IPS DF 6.9 (cell line): Measurements from ENCODE around the gene CAB39L.

Source experiments
- DNase-seq: peaks from one replicate; pipeline ENCODE4 v3.0.0-alpha.2; 2013; ENCODE audit warnings: low read depth, low spot score
- H3K27ac ChIP-seq: one replicate; pipeline ENCODE4 v1.5.1; 2013; ENCODE audit warnings: low read length, control low read depth
- H3K27me3 ChIP-seq: 2 replicates; pipeline ENCODE4 v1.6.1; 2013; ENCODE audit warnings: mild to moderate bottlenecking, low read length; ENCODE audit not compliant: control insufficient read depth, insufficient read depth
- H3K36me3 ChIP-seq: 2 replicates; pipeline ENCODE4 v1.6.1; 2013; ENCODE audit warnings: low read length; ENCODE audit not compliant: control insufficient read depth, insufficient read depth
- H3K4me1 ChIP-seq: 2 replicates; pipeline ENCODE4 v1.6.1; 2013; ENCODE audit warnings: low read length; ENCODE audit not compliant: control insufficient read depth, insufficient read depth
- H3K4me3 ChIP-seq: 2 replicates; pipeline ENCODE4 v1.5.1; 2013; ENCODE audit warnings: mild to moderate bottlenecking, low read length
- H3K9me3 ChIP-seq: 2 replicates; pipeline ENCODE4 v1.6.1; 2013; ENCODE audit warnings: low read length, inconsistent platforms; ENCODE audit not compliant: control insufficient read depth, insufficient read depth
- WGBS: extraction: QIAGEN DNeasy Blood & Tissue Kit; methylation state at CpG from one replicate; pipeline ENCODE4 v1.1.7; 2013; ENCODE audit warnings: mixed read lengths, missing lambda C conversion rate; ENCODE audit not compliant: insufficient read length, insufficient coverage; 5-methylcytosine and 5-hydroxymethylcytosine counted together

Gene CAB39L

DNA sequence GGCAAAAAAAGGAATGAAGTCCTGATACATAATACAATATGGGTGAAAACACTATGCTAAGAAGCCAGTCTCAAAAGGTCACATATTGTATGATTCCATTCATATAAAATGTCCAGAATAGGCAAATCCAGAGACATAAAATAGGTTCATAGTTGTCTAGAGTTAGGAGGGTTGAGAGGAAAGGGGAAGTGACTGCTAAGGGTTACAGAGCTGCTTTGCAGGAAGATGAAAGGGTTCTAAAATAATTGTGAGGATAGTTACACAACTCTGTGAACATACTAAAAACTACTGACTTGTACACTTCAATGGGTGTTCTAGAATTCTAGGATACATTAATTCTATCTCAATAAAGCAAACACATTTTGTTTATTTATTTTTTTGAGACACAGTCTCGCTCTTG is 25.7 kb downstream of the CAB39L start:
- no CpG with 5 or more reads among the region's 1 CpG for WGBS
- Histone ChIP-seq H3K36me3 (no peaks in the 10 kb centered on the region), H3K4me3 (no peak overlapping the region), H3K27me3 (peaks cover 1% of the 10 kb centered on the region; the same call in 1 of the 2 replicates), H3K9me3 (no peaks in the 10 kb centered on the region), H3K27ac (no peak overlapping the region), H3K4me1 (no peaks in the 10 kb centered on the region; the same call in 1 of the 2 replicates)
- no peak for DNase-seq

DNA sequence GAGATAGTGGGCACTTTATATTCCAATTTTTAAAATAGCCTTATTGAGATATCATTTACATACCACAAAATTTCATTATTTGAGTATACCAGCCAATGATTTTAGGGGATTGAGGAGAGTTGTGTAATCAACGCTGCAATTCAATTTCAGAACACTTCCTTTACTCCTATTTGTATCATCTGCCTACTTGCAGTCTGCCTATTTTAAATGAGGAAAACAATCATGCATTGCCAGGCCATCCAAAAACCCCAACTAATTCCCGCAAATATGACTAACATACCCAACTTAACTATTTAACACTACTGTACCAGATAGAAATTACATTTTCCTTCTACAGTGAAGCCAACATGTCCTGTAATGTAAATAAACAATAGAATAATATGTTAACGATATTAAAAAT is 26.7 kb downstream of the CAB39L start:
- Histone ChIP-seq H3K27ac (no peak overlapping the region), H3K36me3 (no peaks in the 10 kb centered on the region), H3K4me1 (peaks cover 3% of the 10 kb centered on the region; the same call in 1 of the 2 replicates), H3K9me3 (no peaks in the 10 kb centered on the region), H3K27me3 (peaks cover 1% of the 10 kb centered on the region; the same call in 1 of the 2 replicates), H3K4me3 (no peak overlapping the region)
- no peak for DNase-seq
- 100% methylated on average over 1 of the region's 3 CpGs for WGBS

DNA sequence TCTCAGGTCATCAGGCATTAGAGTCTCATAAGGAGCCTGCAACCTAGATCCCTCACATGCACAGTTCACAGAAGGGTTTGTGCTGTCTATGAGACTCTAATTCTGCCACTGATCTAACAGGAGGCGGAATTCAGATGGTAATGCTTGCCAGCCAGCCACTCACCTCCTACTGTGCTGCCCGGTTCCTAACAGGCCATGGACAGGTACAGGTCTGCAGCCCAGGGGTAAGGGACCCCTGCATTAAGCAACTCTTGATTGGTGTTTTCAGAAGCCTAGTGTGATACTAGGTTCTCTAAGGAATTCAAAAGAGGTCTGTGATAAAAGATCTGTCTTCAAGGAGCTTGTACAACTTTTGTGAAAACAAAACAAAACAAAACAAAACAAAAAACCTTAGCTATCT is 31.1 kb downstream of the CAB39L start:
- WGBS = no CpG with 5 or more reads among the region's 2 CpGs
- Histone ChIP-seq H3K27me3 (peaks cover 8% of the 10 kb centered on the region; the same call in 1 of the 2 replicates), H3K9me3 (no peaks in the 10 kb centered on the region), H3K36me3 (no peaks in the 10 kb centered on the region), H3K27ac (no peak overlapping the region), H3K4me1 (peaks cover 3% of the 10 kb centered on the region; the same call in 1 of the 2 replicates), H3K4me3 (no peak overlapping the region)
- no peak for DNase-seq

GRCh38 chr13:49411353-49411752 is 32.5 kb downstream of the CAB39L start:
- H3K4me3 ChIP-seq = no peak overlapping the region
- DNase-seq = no peak
- no CpG with 5 or more reads among the region's 5 CpGs for WGBS
- H3K27me3 ChIP-seq = peaks cover 8% of the 10 kb centered on the region; the same call in 1 of the 2 replicates
- H3K27ac ChIP-seq = no peak overlapping the region
- peaks cover 3% of the 10 kb centered on the region; the same call in 1 of the 2 replicates for H3K4me1 ChIP-seq
- H3K36me3 ChIP-seq = no peaks in the 10 kb centered on the region
- H3K9me3 ChIP-seq = no peaks in the 10 kb centered on the region

- no peak for DNase-seq
Measured at GRCh38 chr13:49410477-49410876, 33.4 kb downstream of the CAB39L start.

GRCh38 chr13:49410006-49410405 is 33.9 kb downstream of the CAB39L start:
- no peak for DNase-seq
- H3K27me3 ChIP-seq = peaks cover 8% of the 10 kb centered on the region; the same call in 1 of the 2 replicates
- no peak overlapping the region for H3K4me3 ChIP-seq
- no peaks in the 10 kb centered on the region for H3K36me3 ChIP-seq
- H3K4me1 ChIP-seq = peaks cover 3% of the 10 kb centered on the region; the same call in 1 of the 2 replicates
- H3K27ac ChIP-seq = no peak overlapping the region
- no peaks in the 10 kb centered on the region for H3K9me3 ChIP-seq
- 100% methylated on average over 2 of the region's 4 CpGs for WGBS

More at GRCh38 chr13:49410477-49410876, 33.4 kb downstream of the CAB39L start:
- Histone ChIP-seq H3K9me3 (no peaks in the 10 kb centered on the region), H3K4me3 (no peak overlapping the region), H3K27me3 (peaks cover 8% of the 10 kb centered on the region; the same call in 1 of the 2 replicates), H3K4me1 (peaks cover 3% of the 10 kb centered on the region; the same call in 1 of the 2 replicates), H3K27ac (no peak overlapping the region), H3K36me3 (no peaks in the 10 kb centered on the region)

DNA sequence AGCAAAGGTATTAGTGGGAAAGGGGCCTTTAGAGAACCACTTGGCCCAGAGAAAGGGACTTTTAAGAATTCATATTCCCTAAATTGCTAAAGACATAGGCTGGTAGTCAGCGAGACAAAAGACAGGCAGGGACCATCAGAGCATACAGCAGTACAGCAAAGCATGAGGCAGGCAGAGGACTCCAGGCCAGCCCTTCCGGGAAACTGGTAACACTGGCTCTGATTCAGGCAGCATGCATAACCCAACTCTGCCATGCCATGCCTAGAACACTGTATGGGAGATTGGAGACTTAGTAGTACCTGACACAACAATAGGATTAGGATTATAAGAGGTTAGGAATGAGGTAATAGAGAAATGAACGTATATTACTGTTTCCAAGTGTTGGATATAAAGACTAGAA is 34.9 kb downstream of the CAB39L start:
- H3K9me3 ChIP-seq = no peaks in the 10 kb centered on the region
- H3K36me3 ChIP-seq = no peaks in the 10 kb centered on the region
- H3K4me3 ChIP-seq = no peak overlapping the region
- DNase-seq = no peak
- no peak overlapping the region for H3K27ac ChIP-seq
- peaks cover 8% of the 10 kb centered on the region; the same call in 1 of the 2 replicates for H3K27me3 ChIP-seq
- H3K4me1 ChIP-seq = peaks cover 3% of the 10 kb centered on the region; the same call in 1 of the 2 replicates
- 100% methylated on average over 1 of the region's 3 CpGs for WGBS

DNA sequence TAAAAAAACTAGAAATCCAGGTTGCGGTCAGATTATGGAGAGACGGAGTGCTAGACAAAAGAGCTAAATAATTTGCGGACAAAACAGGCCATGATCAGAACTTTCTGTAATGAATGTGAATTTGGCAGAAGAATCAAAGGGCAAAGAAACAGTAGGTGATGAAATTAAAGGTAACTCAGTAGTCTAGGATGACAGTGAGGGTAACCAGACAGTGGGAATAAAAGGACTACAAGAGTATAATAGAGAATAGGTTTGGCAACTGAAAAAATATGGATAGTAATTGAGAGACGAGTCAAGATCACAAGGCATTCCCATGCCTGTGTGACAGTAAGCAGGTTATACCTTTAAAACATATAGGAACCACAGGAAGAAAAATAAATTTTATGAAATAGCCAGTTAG is 35.9 kb downstream of the CAB39L start:
- peaks cover 7% of the 10 kb centered on the region; the same call in 1 of the 2 replicates for H3K27me3 ChIP-seq
- H3K4me1 ChIP-seq = peaks cover 3% of the 10 kb centered on the region; the same call in 1 of the 2 replicates
- no peaks in the 10 kb centered on the region for H3K36me3 ChIP-seq

GRCh38 chr13:49407068-49407467 is 36.8 kb downstream of the CAB39L start:
- WGBS = no CpG with 5 or more reads among the region's 1 CpG
- Histone ChIP-seq H3K4me1 (no peaks in the 10 kb centered on the region), H3K27ac (no peak overlapping the region), H3K4me3 (no peak overlapping the region), H3K36me3 (no peaks in the 10 kb centered on the region), H3K27me3 (peaks cover 7% of the 10 kb centered on the region; the same call in 1 of the 2 replicates), H3K9me3 (no peaks in the 10 kb centered on the region)
- DNase-seq = no peak

More for the DNA sequence above, 35.9 kb downstream of the CAB39L start:
- no CpG with 5 or more reads among the region's 4 CpGs for WGBS
- no peak for DNase-seq
- H3K27ac ChIP-seq = no peak overlapping the region
- no peak overlapping the region for H3K4me3 ChIP-seq
- no peaks in the 10 kb centered on the region for H3K9me3 ChIP-seq

GRCh38 chr13:49404703-49405020 is 39.2 kb downstream of the CAB39L start:
- no peaks in the 10 kb centered on the region for H3K9me3 ChIP-seq
- H3K27ac ChIP-seq = no peak overlapping the region
- H3K4me3 ChIP-seq = no peak overlapping the region
- WGBS = no CpG with 5 or more reads among the region's 1 CpG
- no peak for DNase-seq
- H3K36me3 ChIP-seq = no peaks in the 10 kb centered on the region
- no peaks in the 10 kb centered on the region for H3K4me1 ChIP-seq
- no peaks in the 10 kb centered on the region; the same call in 1 of the 2 replicates for H3K27me3 ChIP-seq

GRCh38 chr13:49403996-49404702 is 39.7 kb downstream of the CAB39L start:
- Histone ChIP-seq H3K27ac (no peak overlapping the region), H3K4me1 (no peaks in the 10 kb centered on the region), H3K4me3 (no peak overlapping the region), H3K9me3 (no peaks in the 10 kb centered on the region), H3K27me3 (no peaks in the 10 kb centered on the region; the same call in 1 of the 2 replicates), H3K36me3 (no peaks in the 10 kb centered on the region)
- DNase-seq = no peak
- WGBS = no CpG with 5 or more reads among the region's 7 CpGs
